AG04450 (cell line): Measurements from ENCODE around the gene SNX9. TPM values are rescaled to one million over a fixed set of nuclear protein-coding genes. Genes with fewer than 3 reads are reported as not detected.

Experiments used
- CTCF ChIA-PET: fragments of 300-600, 350-600 bp; formaldehyde crosslinking; extraction: SDS; loops from one replicate; lab custom pipeline; 2022; ENCODE audit warnings: antibody characterized with exemption, inconsistent platforms; lab: Charles Lee
- POLR2A ChIA-PET: fragments of 350-600 bp; formaldehyde crosslinking; extraction: SDS; loops from one replicate; lab custom pipeline; 2021; ENCODE audit warnings: antibody characterized with exemption, inconsistent platforms; lab: Yijun Ruan, JAX
- DNase-seq: peaks from one replicate; pipeline ENCODE4 v3.0.0-alpha.2; 2011; ENCODE audit warnings: low read depth, low spot score
- H3K27ac ChIP-seq: one replicate; pipeline ENCODE4 v1.5.1; 2012; ENCODE audit warnings: low read depth, low read length, control low read depth
- H3K27me3 ChIP-seq: one replicate; pipeline ENCODE4 v1.6.0; 2012; ENCODE audit warnings: low read length; ENCODE audit not compliant: control insufficient read depth, insufficient read depth
- H3K4me3 ChIP-seq: 2 replicates; pipeline ENCODE4 v1.5.1; 2011; ENCODE audit warnings: mild to moderate bottlenecking, low read depth, low read length, control low read depth
- H3K9me3 ChIP-seq: 2 replicates; pipeline ENCODE4 v1.5.1; 2012; ENCODE audit warnings: low read length; ENCODE audit not compliant: control insufficient read depth, insufficient read depth
- polyA plus RNA-seq: library from polyadenylated mRNA; depleted of rRNA; stranded (reverse); fragments of >200 nt; gene quantifications from 2 replicates; pipeline ENCODE4 v1.2.3, GENCODE V29; 2011
- TF ChIP-seq, protein P1 (sequence below): IDR thresholded peaks from 2 replicates; pipeline ENCODE4 v1.5.1; 2011; ENCODE audit warnings: low read depth, low read length, control low read depth, inconsistent platforms

The SNX9 gene
- polyA plus RNA-seq, 1 experiment, result 58.7 TPM

DNA sequence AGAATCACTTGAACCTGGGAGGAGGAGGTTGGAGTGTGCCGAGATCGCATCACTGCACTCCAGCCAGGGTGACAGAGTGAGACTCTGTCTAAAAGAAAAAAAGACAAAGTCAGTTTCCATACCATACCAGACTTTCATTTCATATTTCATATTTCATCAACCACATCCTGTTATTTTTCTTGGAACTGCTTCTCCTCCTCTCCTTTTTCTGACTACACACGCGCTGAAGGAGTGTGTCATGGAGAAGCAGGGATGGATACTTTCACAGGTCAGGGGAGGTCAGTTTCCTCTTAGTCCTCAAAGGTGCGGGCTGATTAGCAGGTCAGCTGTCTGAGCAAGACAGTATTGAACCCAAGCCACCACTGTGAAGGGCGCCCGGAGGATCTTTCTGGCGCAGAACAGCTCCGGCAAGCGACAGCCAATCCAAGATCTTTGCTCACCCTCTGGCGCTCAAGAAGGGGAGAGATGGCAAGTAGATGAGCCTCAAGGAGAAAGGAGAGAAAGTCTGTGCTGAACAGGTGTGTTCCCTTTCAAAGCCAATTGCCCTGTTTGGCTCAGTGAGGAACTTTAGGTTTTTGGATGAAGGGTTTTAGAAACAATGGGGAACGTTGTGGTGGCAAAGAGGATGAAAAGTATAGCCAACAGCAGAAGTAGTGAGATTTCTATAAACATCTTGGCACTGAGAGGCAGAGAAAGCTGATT, 139.7 kb downstream of the SNX9 start:
- DNase-seq, result no peak
- ChIA-PET POLR2A (interaction anchor here (0.8 kb wide), 1 partner anchor 124 kb away, joined by 4 read pairs; no protein-coding TSS in a partner anchor), CTCF (no interaction called here)
- no peak overlapping the region for H3K4me3 ChIP-seq
- TF ChIP-seq, protein P1, sequence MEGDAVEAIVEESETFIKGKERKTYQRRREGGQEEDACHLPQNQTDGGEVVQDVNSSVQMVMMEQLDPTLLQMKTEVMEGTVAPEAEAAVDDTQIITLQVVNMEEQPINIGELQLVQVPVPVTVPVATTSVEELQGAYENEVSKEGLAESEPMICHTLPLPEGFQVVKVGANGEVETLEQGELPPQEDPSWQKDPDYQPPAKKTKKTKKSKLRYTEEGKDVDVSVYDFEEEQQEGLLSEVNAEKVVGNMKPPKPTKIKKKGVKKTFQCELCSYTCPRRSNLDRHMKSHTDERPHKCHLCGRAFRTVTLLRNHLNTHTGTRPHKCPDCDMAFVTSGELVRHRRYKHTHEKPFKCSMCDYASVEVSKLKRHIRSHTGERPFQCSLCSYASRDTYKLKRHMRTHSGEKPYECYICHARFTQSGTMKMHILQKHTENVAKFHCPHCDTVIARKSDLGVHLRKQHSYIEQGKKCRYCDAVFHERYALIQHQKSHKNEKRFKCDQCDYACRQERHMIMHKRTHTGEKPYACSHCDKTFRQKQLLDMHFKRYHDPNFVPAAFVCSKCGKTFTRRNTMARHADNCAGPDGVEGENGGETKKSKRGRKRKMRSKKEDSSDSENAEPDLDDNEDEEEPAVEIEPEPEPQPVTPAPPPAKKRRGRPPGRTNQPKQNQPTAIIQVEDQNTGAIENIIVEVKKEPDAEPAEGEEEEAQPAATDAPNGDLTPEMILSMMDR, result no peak
- H3K9me3 ChIP-seq, result peaks cover 16% of the 10 kb centered on the region
- no peaks in the 10 kb centered on the region for H3K27me3 ChIP-seq
- H3K27ac ChIP-seq, result no peak overlapping the region

DNA sequence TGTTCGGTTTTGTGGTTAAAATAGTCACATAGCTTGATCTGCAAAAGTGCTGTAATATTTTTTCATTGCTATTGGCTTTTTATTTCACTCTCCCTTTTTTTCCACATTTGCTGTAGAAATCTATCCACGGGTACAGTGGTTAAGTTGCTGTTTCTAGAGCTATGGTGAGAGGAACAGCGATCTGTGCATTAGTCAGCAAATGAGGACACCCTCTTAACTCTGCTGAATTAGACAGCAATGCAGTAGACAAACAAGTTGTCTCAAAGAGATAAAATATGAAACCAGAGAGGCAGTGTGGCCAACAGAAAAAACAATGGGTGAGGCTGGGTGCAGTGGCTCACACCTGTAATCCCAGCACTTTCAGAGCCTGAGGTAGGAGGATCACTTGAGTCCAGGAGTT, 141.1 kb downstream of the SNX9 start:
- peaks cover 9% of the 10 kb centered on the region for H3K9me3 ChIP-seq
- no peaks in the 10 kb centered on the region for H3K27me3 ChIP-seq
- ChIA-PET POLR2A (no interaction called here), CTCF (interaction anchor here (0.7 kb wide), 1 partner anchor 11 kb away, joined by 10 read pairs; no protein-coding TSS in a partner anchor)
- H3K27ac ChIP-seq, result no peak overlapping the region
- no peak for DNase-seq
- H3K4me3 ChIP-seq, result no peak overlapping the region
- TF ChIP-seq, protein P1, result no peak

DNA sequence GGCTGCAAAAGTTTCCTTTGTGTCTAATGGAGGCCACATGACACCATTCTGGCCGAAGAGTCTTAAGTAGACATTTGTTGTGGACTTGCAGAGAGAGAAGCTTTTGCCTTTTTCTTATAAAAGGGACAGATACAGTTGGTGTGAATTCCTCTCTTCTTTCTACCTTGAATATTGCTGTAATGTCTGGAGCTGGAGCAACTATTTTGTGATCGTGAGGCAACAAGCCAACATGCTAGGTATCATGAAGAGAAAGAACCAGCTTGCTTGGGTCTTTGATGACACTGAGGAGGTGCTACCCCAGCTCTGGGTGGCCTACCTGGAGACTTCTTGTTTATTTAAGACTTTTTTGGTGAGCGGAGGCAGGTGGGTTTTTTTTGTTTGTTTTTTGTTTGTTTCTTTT, 142.3 kb downstream of the SNX9 start:
- POLR2A ChIA-PET, result no interaction called here
- H3K27ac ChIP-seq, result no peak overlapping the region
- H3K4me3 ChIP-seq, result no peak overlapping the region
- DNase-seq, result no peak
- TF ChIP-seq, protein P1, result no peak
- no peaks in the 10 kb centered on the region for H3K27me3 ChIP-seq
- CTCF ChIA-PET, result no interaction called here
- H3K9me3 ChIP-seq, result no peaks in the 10 kb centered on the region

DNA sequence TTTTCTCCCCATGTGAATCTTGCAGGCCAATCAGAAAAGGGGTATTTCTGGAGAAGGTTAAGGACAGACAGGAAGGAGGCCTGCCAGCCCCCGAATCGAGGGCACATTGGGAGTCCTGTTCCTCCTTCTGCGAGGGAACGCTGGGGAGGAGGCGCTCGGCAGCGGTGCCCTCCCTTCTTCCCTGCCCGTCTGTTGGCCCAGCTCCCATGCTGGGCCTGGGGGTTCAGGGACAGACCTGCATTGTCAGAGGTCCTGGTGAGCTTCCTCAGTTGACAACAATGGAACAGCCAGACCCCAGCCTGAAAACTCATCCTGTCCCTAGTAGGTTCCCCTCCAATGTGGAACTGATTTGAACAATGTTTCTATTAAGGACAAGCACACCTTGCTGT, 143.5 kb downstream of the SNX9 start:
- Histone ChIP-seq H3K27me3 (no peaks in the 10 kb centered on the region), H3K27ac (no peak overlapping the region), H3K4me3 (no peak overlapping the region), H3K9me3 (no peaks in the 10 kb centered on the region)
- ChIA-PET POLR2A (no interaction called here), CTCF (no interaction called here)
- TF ChIP-seq, protein P1, result no peak
- DNase-seq, result no peak

DNA sequence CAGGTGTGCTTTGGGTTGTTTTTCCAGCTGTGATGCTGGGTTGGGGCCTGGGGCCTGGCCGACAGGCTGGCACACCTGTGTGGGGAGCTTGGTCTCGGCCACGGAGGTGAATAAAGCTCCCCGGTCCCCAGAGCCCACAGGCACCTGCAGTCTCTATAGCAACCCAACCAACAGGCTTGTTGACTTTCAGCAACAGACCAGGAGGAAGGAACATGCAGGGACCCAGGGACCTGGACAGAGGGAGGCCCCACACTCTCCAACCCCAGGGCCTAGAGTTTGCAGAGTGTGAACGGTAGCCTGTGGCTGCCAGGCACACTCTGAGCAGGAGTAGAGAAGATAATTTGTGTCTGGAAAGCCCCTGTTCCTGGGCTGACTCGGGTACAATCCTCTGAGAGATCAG, 144.0 kb downstream of the SNX9 start:
- TF ChIP-seq, protein P1, result no peak
- ChIA-PET CTCF (interaction anchor here (1.2 kb wide), 1 partner anchor 106 kb away, joined by 3 read pairs; no protein-coding TSS in a partner anchor), POLR2A (no interaction called here)
- H3K27me3 ChIP-seq, result no peaks in the 10 kb centered on the region
- no peak overlapping the region for H3K27ac ChIP-seq
- H3K9me3 ChIP-seq, result no peaks in the 10 kb centered on the region
- DNase-seq, result no peak
- no peak overlapping the region for H3K4me3 ChIP-seq
